ENCODE data around the gene TTYH2.
"Not testable (repeated sequence)": the region's sequence is repeated elsewhere in the genome, so short reads cannot be mapped to it uniquely, and the experiment has no call there.

TTYH2 gene

GRCh38 chr17:74270333-74270732 lies 57.0 kb downstream of the TTYH2 start:
- no peak for DNase-seq

DNA sequence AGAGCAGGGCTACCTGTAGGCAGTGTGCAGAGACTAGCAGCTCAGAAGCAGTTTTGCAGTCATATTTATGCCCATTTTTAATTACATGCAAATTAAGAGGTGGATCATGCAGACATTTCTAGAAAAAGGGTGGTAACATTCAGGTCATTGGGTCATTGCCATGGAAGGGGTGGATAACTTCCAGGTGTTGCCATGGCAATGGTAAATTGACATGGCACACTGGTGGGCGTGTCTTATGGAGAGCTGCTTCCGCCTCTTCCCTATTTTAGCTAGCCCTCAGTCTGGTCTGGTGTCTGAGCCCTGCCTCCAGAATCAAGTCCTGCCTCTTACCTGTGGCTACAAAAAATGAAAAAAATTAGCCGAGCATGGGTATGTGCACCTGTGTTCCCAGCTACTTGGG lies 57.9 kb downstream of the TTYH2 start:
- DNase-seq: no peak

GRCh38 chr17:74271901-74272561 lies 58.7 kb downstream of the TTYH2 start:
- no peak for DNase-seq

- DNase-seq: no peak
Measured at GRCh38 chr17:74272731-74273201, 59.4 kb downstream of the TTYH2 start.

GRCh38 chr17:74274060-74274708 lies 60.8 kb downstream of the TTYH2 start, which contains the start of gene DNAI2:
Gene DNAI2 (plus strand): TSS chr17:74274234. CDS start chr17:74281818, 7,584 bp downstream.
- DNase-seq: no peak

DNA sequence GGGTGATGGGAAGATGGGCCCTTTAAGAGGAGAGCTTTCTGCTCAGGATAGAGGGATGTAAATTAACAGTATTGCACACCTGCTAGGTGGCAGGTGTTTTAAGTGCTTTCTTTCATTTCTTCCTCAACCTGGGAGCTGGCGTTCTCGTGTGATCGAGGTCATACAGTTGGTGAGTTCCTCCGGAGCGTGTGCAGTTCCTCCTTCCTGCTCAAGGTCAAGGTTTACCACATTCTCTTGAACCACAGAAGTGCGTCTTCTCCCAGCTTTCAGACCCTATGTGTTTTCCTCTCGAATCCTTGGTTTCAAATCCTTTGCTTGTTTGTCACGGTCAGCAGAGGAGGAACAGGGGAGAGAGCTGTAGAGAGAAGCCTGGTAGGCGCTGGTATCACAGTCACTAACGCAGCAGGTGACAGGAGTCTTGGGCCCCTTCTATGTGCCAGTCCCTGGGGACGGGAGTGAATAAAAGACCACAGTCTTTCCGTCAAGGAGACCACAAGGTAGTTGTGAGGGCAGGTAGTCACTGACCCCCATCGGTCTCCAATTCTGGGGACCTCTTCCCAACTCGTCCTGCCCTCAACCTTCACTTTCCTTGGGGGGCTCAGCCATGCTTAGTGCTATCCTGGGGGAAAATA lies 61.5 kb downstream of the TTYH2 start:
- DNase-seq: no peak

DNA sequence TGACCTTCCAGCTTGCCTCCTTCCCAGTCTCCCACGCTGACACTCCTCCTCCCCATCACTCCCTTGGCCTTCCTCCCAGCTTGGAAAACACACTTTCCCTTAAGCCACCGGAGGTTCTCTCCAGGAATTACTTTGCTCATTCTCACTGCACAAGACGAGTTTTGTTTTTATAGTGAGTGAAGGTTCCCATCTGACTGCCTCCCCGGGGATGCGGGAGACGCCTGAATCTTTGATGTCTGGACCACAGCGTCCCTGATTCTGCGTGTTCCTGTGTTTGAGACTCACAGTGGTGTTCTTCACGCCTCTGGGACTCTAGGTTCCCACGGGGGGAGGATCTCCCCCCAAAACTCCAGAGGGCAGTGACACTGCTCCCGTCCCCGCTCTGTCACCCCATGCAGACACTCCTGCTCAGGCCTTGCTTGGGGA lies 62.7 kb downstream of the TTYH2 start:
- DNase-seq: no peak

GRCh38 chr17:74276541-74277009 lies 63.2 kb downstream of the TTYH2 start:
- no peak for DNase-seq

GRCh38 chr17:74277935-74278334 lies 64.6 kb downstream of the TTYH2 start:
- no peak for DNase-seq

- DNase-seq: not testable (repeated sequence)
Measured at GRCh38 chr17:74279617-74280016, 66.2 kb downstream of the TTYH2 start.

DNA sequence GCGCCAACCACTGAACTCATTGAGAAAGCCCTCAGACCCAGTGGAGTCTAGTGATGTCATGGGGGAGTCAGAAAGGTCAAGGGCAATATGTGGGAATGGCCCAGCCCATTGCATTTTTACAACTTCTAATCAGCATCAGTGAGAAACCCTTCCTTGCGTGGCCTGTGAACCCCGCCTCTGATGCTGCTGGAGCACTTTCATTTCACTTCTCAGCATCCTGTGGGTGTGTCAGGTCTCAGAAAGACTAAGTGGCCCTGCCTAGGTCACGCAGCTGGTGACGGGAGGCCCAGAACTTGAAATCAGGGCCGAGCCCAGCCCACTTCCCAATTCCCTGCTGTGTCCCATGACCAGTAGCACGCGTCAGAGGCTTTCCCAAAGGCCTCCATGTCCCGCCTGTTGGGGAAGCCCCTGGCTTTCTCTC lies 66.7 kb downstream of the TTYH2 start:
- no peak for DNase-seq

- DNase-seq: no peak
Measured at GRCh38 chr17:74281799-74282198, 68.4 kb downstream of the TTYH2 start.

DNA sequence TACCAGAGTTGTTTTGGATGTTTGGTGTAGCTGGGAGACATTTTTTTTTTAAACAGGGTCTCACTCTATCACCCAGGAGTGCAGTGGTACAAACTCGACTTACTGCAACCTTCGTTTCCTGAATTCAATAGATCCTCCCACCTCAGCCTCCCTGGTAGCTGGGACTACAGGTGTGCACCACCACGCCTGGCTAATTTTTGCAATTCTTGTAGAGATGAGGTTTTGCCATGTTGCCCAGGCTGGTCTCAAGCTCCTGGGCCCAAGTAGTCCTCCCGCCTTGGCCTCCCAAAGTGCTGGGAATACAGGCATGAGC lies 68.9 kb downstream of the TTYH2 start:
- DNase-seq: not testable (repeated sequence)

- DNase-seq: no peak
Measured at GRCh38 chr17:74282587-74283370, 69.4 kb downstream of the TTYH2 start.

GRCh38 chr17:74283371-74283673 lies 70.0 kb downstream of the TTYH2 start:
- DNase-seq: no peak

DNA sequence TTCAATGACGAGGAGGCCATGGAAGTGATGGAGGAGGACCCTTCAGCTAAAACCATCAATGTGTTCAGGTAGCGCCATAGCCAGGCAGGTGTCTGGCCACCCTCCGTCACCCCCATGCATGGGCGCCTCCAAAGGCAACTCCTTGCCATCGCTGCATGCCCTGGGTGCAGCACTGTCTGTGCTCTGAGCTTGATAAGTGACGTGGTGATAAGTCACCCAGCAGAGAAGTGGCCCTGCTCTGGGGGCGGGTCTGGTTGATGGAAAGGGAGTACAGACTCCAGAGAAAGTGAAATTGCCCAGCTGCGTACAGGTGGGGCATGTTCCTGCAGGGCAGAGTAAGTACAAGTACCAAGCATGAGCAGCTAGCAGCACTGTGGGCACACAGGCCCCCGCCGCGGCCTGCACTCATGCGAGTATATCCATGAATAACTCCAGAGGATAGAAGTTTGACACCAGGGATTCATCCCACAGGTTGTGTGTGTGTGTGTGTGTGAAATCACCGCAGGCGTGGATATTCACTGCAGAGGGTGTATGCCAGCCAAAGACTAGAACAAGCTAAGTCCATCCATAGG lies 73.7 kb downstream of the TTYH2 start:
- no peak for DNase-seq

DNA sequence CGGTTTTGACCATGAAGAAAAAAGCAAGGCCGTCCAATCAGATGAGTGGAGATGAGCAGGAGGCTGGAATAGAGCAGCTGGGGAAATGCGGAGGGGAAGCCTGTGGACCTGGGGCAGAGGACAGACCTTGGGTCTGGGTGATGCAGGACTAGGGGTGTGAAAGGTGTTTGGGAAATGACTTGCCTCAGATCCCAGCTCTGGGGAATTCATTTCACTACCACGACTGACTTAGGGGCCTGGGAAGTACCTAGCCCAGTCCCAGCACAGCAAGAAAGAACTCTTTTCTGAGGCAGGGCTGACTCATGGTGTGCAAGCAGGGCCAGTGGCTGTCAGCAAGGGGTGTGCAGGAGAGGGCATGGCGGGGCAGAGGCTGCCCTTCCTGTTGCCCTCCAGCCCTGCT lies 75.4 kb downstream of the TTYH2 start:
- DNase-seq: no peak

- no peak for DNase-seq
Measured at GRCh38 chr17:74289688-74290087, 76.3 kb downstream of the TTYH2 start.

- no peak for DNase-seq
Measured at GRCh38 chr17:74290340-74290739, 77.0 kb downstream of the TTYH2 start.

DNA sequence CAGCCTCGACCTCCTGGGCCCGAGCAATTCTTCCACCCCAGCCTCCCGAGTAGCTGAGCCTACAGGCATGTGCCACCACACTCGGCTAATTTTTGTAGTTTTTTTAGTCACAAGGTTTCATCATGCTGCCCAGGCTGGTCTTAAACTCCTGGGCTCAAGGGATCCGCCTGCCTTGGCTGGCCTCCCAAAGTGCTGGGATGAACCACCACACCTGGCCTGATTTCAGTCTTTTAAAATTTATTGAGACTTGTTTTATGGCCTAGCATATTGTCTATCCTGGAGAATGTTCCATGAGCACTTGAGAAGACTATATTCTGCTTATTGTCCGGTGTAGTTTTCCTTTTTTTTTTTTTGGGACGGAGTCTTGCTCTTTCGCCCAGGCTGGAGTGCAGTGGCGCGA lies 79.1 kb downstream of the TTYH2 start:
- DNase-seq: no peak

DNA sequence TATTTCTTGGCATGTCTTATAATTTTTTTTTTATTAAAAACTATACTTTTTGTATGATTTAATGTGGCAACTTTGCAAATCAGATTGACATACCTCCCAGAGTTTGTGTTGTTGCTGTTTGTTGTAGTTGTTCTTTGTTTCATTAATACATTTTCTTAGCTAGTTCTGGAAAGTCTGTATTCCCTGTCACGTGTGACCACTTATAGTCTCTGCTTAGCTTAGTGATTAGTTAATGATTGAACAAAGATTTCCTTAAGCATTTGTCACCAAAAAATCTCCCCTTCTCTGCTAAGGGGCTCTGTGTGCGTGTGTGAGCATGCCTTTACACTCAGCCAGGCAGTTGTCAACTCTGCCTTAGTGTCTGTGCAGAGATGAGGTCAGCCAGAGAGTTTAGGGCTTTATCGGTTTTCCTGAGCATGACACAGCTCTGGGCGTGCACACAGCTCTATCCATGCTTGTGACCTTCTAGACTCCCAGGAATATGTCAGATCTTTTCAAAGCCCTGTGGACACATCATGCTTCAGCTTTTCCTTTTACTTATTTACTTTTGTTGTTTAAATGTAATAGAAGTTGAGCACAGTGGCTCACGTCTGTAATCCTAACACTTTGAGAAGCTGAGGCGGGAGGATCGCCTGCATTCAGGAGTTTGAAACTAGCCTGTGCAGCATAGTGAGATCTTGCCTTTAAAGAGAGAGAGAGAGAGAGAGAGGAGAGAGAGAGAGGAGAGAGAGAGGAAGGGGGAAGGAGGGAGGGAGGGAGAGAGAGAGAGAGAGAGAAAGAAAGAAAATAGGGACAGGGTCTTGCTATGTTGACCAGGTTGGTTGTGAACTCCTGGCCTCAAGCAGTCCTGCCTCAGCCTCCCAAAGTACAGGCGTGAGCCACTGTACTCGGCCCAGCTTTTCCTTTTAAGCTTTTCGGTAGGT lies 82.5 kb downstream of the TTYH2 start:
- no peak for DNase-seq

- DNase-seq: no peak
Measured at GRCh38 chr17:74296548-74296936, 83.2 kb downstream of the TTYH2 start.

All from NCI-H1048 (cell line).